CD1c-positive myeloid dendritic cell (primary cell): ENCODE measurements around the gene PRAMEF5.
"Not testable (repeated sequence)": the region's sequence is repeated elsewhere in the genome, so short reads cannot be mapped to it uniquely, and the experiment has no call there.

Experiments used
- DNase-seq: peaks from one replicate; pipeline ENCODE4 v3.0.0-alpha.2; 2016; ENCODE audit errors: extremely low spot score

PRAMEF5 gene

DNA sequence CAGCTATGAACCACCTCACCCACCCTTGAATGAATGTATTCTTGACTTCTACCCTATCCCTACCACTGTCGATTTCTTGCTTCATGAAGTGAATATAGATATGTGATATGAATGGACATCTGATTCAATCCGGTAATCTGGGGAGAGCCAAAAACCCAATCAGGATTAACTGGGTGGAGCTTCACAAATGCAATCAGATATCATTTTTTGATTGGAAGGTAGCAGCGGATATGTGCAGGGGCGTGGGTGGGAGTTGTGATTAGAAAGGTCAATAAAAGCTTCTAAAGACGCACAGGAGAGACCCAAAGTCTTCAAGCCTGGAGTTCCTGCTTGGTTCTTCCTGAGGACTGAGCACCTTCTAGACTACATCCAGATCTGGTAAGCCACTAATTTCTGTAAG lies at the start of gene PRAMEF5:
Gene PRAMEF5, plus strand, starts transcription at position 301 of the 400 bp plus-strand sequence. CDS start 5,071 bp downstream, outside the sequence.
- DNase-seq, result not testable (repeated sequence)

DNA sequence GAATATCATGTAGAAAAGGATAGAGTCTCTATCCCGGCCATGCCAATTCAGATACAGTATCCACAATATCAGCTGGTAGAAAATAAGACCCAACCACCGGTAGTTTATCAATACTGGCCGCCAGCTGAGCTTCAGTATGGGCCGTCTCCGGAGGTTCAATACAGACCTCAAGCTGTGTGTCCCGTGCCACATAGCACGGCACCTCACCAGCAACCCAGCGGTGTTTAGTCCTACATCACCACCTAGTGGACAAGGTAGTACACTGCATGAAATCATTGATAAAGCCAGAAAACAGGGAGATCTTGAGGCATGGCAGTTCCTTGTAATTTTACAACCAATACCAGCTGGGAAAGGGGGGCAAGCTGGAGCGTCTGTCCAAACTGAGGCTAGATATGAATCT lies 45.3 kb upstream of the PRAMEF5 start:
- not testable (repeated sequence) for DNase-seq

GRCh38 chr1:13216619-13217018 lies 37.4 kb upstream of the PRAMEF5 start:
- DNase-seq, result not testable (repeated sequence)

- DNase-seq, result not testable (repeated sequence)
Observed at GRCh38 chr1:13219203-13219602, 34.8 kb upstream of the PRAMEF5 start.

DNA sequence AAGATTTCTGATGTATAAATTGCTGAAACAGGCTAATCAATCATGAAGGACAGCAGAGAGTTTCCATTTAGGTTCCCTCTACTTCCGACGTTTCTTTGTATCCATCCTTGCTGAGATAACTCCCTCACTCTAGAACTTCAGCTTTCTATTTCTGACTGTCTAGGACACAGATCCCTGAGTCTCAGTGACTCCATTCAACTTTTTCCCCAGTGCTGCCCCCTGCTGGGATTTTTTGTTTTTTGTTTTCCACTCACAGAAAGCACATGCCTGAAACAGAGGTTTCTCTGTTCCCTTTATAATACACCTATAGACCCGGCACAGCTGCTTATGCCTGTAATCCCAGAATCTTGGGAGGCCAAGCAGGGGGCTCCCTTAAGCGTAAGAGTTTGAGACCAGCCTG lies 31.2 kb upstream of the PRAMEF5 start:
- not testable (repeated sequence) for DNase-seq

DNA sequence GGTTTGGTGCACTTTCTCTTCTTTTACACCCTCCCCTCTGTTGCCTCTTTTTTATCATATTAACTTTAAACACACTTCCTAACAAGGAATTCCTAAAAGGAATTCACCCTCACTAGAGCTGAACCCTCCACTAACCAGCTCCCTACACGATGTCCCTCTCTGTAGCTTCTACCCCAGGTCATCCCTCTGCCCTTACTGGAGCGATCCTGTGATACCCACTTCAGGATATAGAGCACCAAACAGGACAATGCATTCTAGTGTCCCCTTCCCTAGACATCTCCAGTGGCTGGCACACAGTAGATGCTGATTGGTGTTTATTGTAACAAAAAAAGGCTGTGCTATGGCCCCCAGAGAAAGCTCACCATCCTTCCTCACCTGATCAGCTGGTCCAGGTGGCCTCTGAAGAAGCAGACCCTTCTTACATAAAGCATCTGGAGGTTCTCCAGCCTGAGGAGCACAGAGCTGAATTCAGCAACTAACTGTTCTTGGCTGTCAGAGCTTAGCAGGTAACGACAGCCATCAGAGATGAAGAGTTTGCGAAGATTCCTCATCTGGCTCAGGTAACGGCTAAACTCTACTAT lies 29.4 kb upstream of the PRAMEF5 start:
- no peak for DNase-seq

GRCh38 chr1:13225675-13226204 lies 28.3 kb upstream of the PRAMEF5 start, which contains the start of gene PRAMEF18:
Gene PRAMEF18, minus strand, starts transcription at chr1:13226154. Its CDS starts 48 bp downstream, at chr1:13226106.
- not testable (repeated sequence) for DNase-seq

- DNase-seq, result not testable (repeated sequence)
Observed at GRCh38 chr1:13227271-13228055, 26.5 kb upstream of the PRAMEF5 start.

DNA sequence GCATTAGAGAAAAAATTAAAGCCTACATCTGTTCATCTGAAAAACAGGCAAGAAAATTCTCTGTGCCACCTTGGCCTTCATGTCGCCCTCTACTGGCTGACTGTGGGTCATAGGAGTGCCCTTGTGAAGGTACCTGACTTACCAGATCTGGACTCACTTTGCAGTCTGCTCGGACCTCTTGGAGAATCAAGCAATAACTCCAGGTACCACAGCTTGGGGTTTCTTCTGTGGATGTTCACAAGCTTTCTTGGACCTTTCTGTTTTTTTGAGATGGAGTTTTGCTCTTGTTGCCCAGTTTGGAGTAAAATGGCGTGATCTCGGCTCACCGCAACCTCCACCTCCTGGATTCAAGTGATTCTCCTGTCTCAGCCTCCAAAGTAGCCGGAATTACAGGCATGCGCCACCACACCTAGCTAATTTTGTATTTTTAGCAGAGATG lies 25.6 kb upstream of the PRAMEF5 start:
- DNase-seq, result peak; percentile 28

- DNase-seq, result not testable (repeated sequence)
Observed at GRCh38 chr1:13230096-13230495, 23.9 kb upstream of the PRAMEF5 start.

- DNase-seq, result not testable (repeated sequence)
Observed at GRCh38 chr1:13230601-13231000, 23.4 kb upstream of the PRAMEF5 start.

DNA sequence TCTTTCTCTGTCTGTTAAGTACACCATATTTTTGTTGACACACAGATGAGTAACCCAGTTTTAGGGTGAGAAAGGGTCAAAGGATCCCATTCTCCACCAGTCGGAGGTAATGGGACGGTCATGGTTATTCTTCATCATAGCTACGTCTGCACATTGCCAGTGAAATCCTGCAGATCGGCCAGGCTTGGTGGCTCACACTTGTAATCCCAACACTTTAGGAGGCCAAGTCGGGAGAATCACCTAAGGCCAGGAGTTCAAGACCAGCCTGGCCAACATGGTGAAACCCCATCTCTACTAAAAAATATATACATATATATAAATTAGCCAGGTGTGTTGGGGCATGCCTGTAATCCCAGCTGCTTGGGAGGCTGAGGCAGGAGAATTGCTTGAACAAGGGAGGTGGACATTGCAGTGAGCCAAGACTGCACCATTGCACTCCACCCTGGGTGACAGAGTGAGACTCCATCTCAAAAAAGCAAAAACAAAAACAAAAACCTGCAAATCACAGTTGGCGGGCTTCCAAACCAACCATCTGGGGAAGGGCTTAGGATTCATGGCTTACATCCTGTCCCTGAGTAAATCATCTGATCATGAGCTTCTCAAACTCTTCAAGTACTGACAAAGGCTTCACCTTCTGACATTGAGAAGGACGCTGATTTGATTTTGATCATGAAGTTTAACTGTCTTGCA lies 22.8 kb upstream of the PRAMEF5 start:
- not testable (repeated sequence) for DNase-seq

- not testable (repeated sequence) for DNase-seq
Observed at GRCh38 chr1:13232056-13232455, 21.9 kb upstream of the PRAMEF5 start.

DNA sequence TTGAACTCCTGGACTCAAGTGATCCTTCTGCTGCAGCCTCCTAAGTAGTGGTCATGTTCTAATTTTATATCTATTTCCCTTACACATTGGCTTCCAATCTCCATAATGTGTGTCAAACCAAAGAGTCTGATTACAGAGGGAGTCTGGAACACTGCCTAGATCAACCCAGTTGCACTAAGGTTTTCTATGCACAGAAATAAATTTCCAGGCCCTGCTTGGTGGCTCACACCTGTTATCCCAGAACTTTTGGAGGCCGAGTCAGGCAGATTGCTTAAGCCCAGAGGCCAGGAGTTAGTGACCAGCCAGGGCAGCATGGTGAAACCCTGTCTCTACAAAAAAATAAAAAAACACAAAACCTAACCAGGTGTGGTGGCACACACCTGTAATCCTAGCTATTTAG lies 19.9 kb upstream of the PRAMEF5 start:
- DNase-seq, result not testable (repeated sequence)

DNA sequence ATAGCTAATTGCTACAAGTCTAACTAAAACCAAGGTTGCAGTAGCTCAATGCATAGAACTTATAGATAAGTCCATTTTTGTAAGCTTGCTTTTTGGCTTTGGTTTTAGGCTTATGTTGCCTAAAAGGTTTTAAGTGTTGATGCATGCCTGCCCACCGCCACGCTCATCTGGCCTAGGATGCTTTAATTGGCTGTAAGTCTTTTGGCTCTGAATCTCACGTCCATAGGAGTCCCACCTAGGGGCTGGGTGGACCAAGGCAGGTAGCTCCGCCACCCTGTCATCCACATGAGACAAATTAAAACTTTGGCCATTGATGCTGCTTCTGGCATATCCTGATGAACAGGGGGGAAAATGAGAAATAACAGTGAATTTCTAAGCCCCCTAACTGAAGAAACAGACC lies 16.4 kb upstream of the PRAMEF5 start:
- not testable (repeated sequence) for DNase-seq

DNA sequence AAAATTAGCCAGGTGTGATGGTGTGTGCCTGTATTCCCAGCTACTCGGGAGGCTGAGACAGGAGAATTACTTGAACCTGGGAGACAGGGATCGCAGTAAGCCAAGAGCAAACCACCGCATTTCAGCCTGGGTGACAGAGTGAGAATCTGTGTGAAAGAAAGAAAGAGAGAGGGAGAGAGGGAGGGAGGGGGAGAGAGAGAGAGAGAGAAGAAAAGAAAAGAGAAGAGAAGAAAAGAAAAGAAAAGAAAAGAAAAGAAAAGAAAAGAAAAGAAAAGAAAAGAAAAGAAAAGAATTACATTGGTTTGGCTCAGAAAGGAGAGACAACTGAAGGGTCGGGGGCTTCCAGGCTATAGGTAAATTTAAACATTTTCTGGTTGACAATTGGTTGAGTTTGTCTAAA lies 14.4 kb upstream of the PRAMEF5 start:
- DNase-seq, result not testable (repeated sequence)

DNA sequence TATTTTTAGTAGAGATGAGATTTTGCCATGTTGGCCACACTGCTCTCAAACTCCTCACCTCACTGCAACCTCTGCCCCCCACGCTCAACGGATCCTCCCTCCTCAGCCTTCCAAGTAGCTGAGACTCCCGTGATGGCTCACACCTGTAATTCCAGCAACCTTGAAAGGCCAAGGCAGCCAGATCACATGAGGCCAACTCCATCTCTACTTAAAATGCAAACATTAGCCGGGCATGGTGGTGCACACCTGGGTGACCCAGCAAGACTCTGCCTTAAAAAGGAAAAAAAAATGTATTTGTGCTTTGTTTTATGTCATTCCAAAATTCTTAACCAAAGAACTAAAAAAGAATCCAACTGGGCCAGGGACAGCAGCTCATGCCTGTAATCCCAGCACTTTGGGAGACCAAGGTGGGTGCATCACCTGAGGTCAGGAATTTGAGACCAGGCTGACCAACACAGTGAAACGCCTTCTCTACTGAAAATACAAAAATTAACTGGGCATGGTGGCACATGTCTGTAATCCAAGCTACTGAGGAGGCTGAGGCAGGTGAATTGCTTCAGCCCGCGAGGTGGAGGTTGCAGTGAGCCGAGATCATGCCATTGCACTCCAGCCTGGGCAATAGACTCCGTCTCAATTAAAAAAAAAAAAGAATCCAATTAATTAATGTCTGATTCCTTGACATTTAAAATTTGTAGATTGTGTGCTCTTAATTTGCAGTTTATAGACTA lies 10.3 kb upstream of the PRAMEF5 start:
- DNase-seq, result not testable (repeated sequence)

DNA sequence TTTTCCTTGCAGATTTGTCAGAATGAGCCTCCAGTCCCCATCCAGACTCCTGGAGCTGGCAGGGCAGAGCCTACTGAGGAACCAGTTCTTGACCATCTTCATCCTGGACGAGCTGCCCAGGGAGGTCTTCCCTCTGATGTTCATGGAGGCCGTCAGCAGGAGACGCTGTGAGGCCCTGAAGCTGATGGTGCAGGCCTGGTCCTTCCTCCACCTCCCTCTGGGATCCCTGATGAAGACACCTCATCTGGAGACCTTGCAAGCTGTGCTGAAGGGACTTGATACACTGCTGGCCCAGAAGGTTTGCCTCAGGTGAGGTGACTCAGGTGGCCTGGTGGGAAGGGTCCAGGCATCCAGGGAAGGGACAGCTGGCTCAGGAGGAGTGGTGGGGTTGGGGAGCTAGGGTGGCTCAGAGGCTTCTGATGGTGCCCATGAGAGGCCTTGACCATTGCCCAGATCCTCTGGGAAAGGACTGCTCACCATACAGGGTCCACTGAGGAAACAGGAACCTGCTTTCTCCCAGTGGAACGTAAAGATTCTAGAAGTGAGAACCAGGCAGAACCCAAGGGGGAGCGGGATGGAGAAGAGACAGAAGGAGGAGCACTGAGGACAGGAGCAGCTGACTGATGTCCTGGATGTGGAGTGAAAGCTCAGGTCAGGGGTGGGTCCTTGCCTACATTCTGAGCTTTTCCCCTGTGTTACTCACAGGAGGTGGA lies 8.0 kb upstream of the PRAMEF5 start:
- not testable (repeated sequence) for DNase-seq

- not testable (repeated sequence) for DNase-seq
Observed at GRCh38 chr1:13246554-13246871, 7.5 kb upstream of the PRAMEF5 start.

- DNase-seq, result not testable (repeated sequence)
Observed at GRCh38 chr1:13247122-13247521, 6.9 kb upstream of the PRAMEF5 start.

DNA sequence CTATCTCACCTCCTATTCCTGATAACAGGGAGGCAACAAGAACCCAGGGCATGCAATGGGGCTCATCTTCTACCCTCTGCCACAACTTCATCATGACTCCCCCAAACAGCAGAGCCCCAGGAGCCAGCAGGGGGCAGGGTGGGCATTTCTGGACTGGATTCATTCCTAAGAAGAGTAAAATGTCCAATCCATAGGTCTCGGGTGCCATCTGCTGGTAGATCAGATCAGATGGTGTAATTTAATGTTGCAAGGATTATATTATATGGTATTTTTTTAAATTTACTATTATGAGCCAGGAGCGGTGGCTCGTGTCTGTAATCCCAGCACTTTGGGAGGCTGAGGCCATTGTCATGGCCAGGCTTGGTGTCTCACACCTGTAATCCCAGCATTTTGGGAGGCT lies 11.1 kb downstream of the PRAMEF5 start:
- DNase-seq, result not testable (repeated sequence)
